G401.6 (cell line): ENCODE measurements around the gene RAB9B.
"Not testable (repeated sequence)": the region's sequence is repeated elsewhere in the genome, so short reads cannot be mapped to it uniquely, and the experiment has no call there.

Experiments
- FAIRE-seq: peaks from 2 replicates; lab custom pipeline; 2012; peaks lifted over from hg19 to GRCh38; lab: Jason Lieb, UNC

Gene RAB9B

DNA sequence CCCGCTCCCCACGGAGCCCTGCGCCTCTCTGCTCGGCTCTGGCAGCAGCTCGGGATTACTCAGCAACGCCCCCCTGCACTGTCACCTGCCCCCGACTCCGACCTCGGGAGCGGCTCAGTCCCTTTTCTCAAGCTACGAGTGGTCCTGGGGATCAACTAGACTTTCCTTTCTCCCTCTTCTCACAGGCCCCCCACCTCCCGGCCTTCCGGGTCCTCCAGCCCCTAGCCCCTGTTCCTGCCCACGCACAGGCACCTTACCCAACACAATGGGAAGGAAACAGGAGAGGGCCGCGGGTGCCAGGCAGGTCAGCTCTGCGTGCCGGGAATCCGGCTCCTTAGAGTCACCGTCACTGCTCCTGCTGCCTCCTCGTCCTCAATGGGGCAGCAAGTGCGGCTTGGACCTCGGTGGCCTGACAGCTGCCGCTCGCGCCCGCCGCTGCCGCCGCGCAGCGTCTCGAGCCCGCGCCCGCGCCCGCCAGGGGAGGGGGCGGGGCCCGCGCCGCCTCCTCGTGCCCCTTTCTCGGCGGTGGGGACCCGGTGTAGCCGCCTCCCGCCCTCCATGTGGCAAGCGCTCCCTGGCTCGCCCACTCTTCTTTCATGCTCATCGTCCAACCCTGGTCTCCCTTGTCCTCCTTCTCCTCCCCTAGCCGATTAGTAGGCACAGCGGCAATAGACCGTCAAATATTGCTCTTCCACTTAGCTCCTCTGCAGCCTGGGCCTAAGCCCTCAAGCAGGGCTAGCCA is at the start of gene RAB9B:
TSS of gene RAB9B (minus strand) at position 455 of the 742 bp plus-strand sequence. CDS start 6,473 bp downstream, outside the sequence.
- no peak for FAIRE-seq

GRCh38 chrX:103879339-103879738 is 47.3 kb upstream of the RAB9B start:
- FAIRE-seq: no peak

DNA sequence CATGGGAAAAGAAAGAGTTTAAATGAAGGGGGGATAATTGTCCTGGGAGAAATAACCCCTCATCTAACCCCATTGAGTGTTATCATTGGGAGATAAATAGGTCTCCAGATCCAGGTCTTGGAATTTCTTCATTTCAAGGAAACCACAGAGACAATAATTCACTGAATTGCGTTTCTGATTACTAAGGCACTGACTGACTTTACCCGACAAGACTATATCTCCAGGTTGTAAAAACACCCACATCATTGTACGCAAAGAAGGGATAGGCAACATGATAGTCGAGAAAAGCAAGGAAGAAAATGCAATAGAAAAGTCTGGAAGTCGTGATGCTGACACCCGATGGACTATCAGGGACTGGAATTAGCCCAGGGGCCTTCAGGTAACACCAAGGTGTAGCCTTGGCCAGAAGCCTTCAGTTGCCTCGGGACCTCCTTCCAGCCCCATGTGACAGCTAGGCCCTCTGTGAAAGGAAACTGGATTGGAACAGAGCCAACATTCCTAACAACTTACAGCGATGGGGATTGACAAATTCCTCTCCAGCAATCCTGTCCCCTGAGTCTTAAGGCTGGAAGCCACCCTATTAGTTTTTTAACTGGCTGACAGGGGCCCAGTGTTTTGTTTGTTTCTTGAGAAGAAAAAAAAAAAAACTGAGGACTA is 46.5 kb upstream of the RAB9B start:
- FAIRE-seq: no peak

DNA sequence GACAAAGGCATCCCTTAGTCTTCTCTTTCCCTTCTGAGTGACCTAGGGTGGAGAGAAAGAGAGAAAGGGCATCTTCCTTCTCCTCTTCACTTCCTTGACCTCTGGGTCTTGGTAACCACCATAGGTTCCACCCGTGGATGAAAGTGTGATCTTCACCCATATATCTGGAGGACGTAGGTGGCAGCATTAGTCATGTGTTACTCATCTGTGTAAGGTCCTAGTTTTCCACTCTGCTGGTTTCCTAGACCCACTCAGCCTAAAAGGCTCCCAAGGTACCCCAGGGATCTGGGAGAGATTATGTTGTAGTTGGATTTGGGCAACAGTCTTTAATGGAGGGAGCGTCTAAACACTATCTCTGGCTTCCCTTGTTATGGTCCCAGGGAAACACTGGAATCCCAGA is 45.5 kb upstream of the RAB9B start:
- no peak for FAIRE-seq

DNA sequence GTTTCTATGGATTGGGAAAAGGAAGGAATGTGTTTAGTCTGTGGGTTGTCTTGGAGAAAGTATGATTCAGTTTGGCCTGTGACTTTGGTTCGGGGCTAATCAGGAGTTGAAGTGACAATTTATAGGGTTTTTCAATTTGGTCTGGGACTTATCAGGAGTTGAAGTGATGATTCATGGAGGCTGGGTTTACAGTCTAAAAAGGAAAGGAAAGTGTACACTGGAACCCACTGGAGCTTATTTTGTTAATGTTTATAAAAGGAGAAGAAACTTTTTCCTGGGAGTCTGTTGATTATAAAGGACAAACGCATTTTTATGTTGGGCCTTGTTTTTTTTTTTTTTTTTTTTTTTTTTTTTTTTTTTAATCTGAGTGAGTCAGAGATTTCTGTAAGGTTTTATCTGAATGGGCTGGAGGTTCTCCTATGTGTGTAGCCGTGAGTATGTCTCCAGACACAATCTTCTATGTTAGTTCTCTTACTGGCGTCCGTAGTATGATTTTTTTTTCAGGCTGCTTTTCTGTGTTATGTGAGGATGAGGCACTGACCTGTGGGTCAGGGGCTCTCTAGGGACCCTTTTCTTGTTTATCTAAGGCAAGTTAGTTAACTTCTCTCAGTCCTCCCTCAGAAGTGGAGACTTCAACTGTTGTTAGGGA is 33.0 kb upstream of the RAB9B start:
- no peak for FAIRE-seq

DNA sequence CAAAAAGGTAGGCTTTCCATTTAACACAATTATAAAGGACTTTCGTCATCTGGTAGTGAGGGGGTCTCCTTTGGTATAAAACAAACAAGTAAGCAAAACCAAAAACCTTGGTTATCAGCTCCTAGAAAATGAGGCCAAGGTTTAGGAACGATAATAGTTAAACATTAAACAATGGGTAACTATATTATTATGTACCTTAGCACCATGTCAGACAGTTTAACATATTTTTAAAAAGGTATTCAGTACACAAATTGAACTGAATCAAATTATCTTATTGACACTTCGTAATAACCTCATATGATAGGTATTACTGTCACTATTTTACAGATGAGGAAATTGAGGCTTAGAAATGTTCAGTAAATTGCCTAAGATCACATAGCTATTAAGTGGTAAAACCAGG is 32.1 kb upstream of the RAB9B start:
- no peak for FAIRE-seq

GRCh38 chrX:103861200-103861599 is 29.1 kb upstream of the RAB9B start:
- no peak for FAIRE-seq

DNA sequence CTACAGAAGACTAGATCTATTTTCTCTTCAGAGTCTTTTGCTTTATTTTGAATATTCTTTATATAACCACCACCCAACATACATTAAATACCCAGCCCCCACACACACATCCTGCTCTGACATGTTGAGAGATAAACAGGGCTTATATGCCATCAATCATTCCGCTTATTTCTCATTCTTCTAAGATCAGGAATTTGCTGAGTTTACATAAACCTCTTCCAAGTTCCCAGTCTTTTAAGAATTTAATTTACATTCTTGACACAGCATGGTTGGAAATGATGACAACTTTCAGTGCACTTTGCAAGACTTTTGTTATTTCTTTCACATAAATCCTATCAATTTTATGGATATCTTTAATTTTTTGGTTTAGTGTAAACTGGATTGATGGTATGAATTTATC is 17.5 kb upstream of the RAB9B start:
- FAIRE-seq: no peak

GRCh38 chrX:103847174-103847870 is 15.3 kb upstream of the RAB9B start:
- FAIRE-seq: no peak

DNA sequence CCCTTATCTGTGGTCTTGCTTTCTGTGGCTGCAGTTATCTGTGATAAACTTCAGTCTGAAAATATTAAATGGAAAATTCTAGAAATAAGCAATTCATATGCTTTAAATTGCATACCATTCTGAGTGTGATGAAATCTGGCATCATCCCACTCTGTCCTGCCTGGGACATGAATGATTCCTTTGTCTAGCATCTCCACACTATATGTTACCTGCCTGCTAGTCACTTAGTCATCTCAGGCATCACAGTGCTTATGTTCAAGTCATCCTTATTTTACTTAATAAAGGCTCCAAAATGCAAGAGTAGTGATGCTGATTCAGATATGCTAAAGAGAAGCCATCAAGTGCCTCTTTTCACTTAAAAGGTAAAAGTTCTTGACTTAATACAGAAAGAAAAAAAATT is 14.3 kb upstream of the RAB9B start:
- FAIRE-seq: no peak

- FAIRE-seq: peak; percentile 92
These were observed 13.2 kb upstream of the RAB9B start for GRCh38 chrX:103845165-103845653.

GRCh38 chrX:103839404-103839803 is 7.3 kb upstream of the RAB9B start:
- no peak for FAIRE-seq

GRCh38 chrX:103831342-103831802 is 685 bp downstream of the RAB9B start:
- FAIRE-seq: no peak

GRCh38 chrX:103830848-103831247 is 1.2 kb downstream of the RAB9B start:
- FAIRE-seq: no peak

- no peak for FAIRE-seq
These were observed 3.5 kb downstream of the RAB9B start for GRCh38 chrX:103828529-103828928.

GRCh38 chrX:103825881-103826280 is 6.2 kb downstream of the RAB9B start:
- no peak for FAIRE-seq

- FAIRE-seq: no peak
These were observed 8.5 kb downstream of the RAB9B start for GRCh38 chrX:103823591-103823990.

- FAIRE-seq: not testable (repeated sequence)
These were observed 11.3 kb downstream of the RAB9B start for GRCh38 chrX:103820802-103821201.

DNA sequence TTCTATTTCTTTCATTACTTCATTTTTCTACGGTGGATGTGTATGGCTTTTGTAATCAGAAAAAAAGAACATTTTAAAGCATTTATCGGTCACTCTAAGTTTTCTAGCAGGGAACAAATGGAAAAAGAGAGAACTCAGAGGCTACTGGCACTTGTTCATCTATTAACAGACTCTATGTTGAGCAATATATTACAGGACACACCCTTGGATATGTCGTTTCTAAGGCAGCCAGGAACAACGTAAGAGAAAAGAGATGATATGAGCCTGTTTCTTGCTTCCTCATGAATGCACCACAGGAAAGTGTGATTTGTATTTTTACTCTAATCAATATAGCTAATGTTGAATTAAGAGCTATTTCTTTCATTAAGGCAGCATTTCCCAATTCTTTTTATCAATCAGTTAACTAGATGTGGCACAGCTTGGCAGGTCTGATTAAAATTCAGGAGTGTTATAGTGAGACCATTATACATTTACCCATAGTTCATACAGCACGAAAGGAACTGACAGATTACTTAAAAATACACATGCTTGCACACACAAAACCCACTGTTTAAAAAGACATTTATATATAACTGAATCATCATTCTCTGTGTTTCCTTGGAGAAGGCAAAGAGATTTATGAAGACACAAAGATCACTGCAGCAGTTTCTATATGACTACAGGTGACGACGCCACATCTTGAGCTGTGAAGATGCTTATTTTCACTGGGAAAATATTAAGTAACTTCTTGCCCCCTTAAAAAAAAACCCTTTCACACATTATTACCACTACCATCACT is 13.0 kb downstream of the RAB9B start:
- no peak for FAIRE-seq

GRCh38 chrX:103817502-103817901 is 14.6 kb downstream of the RAB9B start:
- FAIRE-seq: peak; percentile 34

DNA sequence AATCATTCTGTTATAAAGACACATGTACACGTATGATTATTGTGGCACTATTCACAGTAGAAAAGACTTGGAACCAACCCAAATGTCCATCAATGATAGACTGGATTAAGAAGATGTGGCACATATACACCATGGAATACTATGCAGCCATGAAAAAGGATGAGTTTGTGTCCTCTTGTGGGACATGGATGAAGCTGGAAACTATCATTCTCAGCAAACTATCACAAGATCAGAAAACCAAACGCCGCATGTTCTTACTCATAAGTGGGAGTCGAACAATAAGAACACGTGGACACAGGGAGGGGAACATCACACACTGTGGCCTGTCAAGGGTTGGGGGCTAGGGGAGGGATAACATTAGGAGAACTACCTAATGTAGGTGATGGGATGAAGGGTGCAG is 15.0 kb downstream of the RAB9B start:
- FAIRE-seq: not testable (repeated sequence)

- no peak for FAIRE-seq
These were observed 20.2 kb downstream of the RAB9B start for GRCh38 chrX:103811858-103812257.
